ENCODE data around the gene MAOB.
"Not testable (repeated sequence)": the region's sequence is repeated elsewhere in the genome, so short reads cannot be mapped to it uniquely, and the experiment has no call there.

Gene MAOB

GRCh38 chrX:43882294-43882681 is at the start of gene MAOB:
Gene MAOB, minus strand, starts transcription at chrX:43882450. Its CDS starts 151 bp downstream, at chrX:43882299.
- peak; percentile 30 for DNase-seq

DNA sequence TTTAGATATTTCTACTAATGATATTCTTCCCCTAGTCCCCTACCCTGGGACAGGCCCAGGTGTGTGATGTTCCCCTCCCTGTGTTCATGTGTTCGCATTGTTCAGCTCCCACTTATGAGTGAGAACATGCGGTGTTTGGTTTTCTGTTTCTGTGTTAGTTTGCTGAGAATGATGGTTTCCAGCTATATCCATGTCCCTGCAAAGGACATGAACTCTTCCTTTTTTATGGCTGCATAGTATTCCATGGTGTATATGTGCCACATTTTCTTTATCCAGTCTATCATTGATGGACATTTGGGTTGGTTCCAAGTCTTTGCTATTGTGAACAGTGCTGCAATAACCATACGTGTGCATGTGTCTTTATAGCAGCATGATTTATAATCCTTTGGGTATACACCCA is 39.8 kb upstream of the MAOB start:
- not testable (repeated sequence) for DNase-seq

DNA sequence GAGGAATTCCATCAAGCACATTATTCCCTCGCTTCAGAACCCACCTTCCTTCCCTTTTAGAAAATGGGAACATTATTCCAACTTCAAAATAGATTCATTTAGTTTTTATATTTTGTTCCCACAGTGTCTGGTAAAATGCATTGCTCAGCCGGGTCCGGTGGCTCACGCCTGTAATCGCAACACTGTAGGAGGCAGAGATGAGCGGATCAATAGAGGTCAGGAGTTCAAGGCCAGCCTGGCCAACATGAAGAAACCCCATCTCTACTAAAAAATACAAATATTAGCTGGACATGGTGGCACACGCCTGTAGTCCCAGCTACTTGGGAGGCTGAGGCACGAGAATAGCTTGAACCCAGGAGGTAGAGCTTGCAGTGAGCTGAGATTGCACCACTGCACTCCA is 28.5 kb upstream of the MAOB start:
- DNase-seq, result not testable (repeated sequence)

DNA sequence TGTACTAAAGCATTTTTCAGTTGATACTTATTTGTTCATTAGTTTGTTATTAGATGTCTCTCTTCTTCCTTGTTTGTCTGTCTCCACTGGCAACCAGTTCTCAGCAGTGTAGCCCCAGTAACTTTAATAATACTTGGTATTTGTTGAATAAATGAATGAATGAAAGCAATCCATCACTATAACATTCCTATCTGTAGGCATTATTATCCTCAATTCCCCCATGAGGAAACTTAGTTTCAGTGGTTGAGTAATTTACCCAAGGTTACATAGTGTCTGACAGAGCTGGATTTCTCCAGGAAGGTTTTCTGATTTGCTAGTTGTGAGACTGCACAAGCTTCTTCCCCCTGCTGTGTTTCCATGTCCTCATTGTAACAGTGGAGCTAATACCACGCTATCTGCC is 27.8 kb upstream of the MAOB start:
- DNase-seq, result no peak

- no peak for DNase-seq
Measured at GRCh38 chrX:43909141-43909540, 26.9 kb upstream of the MAOB start.

DNA sequence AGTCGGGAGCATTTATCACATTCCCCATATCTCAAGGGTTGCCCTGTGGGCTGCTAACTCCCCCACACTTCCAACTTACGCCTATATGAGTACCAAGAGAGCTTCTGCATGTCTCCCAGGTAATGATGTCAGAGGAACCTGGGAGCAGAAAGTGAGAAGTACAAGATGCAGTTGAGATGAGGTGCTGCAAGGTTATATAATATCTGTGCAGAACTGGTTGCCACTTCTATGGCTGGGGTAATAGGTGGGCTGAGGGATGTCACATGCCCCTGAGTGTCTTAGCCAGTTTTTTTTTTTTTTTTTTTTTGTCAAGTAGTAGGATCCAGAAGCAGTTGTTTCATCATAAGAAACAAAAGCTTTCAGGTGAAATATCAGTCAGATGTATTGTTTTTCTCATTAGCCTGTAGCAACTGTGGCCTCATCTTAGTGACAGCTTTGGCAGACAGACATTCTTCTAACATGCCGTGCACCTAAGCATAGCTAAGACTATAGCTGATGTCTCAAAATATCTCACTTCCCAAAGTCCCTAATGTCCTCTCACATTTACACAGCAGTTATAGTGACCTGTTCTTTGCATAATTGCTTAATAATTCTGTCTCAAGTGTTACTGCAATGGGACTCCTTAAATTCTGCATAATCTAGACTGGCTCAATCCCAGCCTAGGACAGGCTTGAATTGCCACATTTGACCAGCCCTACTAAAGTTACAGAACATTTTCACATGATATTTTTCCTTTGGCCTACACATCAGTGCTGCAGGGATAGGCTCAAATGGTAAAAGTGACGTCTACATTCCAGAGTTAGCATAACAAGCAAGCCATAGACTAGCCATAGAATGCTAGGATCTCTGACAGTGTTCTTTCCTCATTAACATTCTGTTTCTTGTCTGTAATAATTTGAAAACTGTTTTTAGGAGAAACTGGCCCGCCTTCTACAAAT is 17.9 kb upstream of the MAOB start:
- DNase-seq, result no peak

- no peak for DNase-seq
Measured at GRCh38 chrX:43898406-43899035, 16.3 kb upstream of the MAOB start.

GRCh38 chrX:43897290-43897689 is 15.0 kb upstream of the MAOB start:
- DNase-seq, result no peak

DNA sequence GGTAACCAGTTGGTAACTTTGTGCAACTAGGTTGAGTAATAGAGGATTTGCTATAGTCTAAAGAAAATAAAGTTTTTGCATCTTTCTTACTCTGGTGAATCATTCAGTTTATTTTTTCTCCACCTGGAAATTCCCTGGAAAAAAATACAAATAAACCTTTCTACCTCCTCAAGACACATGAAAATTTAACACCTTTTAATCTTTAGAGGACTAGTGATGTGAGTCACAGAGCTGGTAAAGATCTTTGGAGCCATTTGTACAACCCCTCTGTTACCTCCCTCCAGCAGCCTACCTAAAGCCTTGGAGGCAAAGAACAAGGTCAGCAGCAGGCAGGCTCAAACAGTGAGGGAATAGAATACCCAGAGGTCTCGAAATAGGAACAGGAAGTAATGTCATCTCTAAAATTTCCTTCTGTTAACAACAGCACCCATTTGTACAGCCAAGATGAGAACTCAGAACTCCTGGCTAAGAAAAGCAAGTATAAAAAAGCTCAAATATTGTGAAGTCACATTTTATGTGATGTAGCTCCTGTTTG is 10.2 kb upstream of the MAOB start:
- DNase-seq, result no peak

DNA sequence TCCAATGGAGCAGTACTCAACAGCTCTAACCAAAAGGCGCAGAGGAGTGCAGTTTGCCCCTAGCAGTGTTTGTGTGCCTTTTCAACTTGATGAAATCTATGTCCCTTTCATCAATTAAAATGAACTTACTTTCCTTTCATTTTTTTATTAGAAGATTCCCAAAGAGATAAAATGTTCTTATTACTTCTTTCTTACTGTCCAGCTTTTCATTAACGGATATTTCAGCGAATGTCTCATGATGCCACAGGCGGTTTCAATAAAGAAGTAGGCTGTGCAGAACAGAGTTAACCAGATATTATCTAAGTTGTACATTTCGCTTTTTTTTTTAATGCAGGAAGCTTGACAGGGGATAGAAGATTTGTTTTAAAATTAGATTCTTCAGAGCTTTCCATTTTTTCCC is 3.4 kb upstream of the MAOB start:
- no peak for DNase-seq

DNA sequence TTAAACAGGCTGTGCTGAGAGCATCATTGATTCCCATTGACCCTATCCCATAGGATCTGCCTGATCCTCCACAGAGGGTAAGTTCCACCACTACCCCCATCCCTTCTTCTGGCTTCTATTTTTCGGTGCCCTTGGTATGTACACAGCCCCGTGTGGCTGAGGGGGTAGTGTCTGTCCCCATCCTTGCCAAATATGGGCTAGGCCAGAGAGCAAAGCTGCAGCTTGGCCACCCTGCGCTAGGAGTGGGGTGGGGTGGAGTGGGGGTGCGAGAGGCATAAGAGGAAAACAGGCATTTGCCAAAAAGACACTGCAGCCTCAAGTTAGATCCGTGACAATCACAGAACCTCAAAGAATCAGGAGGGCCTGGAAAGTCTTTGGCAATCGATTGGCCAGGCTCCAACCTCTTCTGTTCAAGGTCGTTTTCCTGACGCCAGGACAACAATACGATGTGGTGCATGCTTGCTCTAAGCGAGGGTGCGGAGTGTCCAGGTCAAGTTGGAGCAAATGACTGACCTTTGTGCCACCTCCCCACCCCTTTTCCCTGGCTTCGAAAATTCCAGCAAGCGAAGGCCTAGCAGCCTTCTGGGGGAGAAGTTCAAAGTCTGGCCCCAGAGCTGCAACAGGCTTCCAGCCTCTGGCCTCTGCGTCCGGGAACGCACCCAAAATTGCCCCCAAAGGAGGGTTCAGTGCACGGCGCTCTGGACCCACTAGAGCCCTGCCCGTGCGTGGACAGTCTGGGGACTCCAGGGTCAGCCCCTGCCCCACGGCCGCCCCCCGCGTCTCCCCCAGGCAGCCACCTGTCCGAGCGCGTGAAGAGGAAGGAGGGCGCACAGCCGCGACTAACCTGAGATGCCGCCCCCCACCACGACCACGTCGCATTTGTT is 598 bp downstream of the MAOB start:
- DNase-seq, result no peak

GRCh38 chrX:43880425-43880824 is 1.8 kb downstream of the MAOB start:
- DNase-seq, result no peak

GRCh38 chrX:43878906-43879526 is 3.2 kb downstream of the MAOB start:
- DNase-seq, result no peak

- DNase-seq, result peak; percentile 1
Measured at GRCh38 chrX:43876680-43877079, 5.6 kb downstream of the MAOB start.

GRCh38 chrX:43870758-43871419 is 11.4 kb downstream of the MAOB start:
- no peak for DNase-seq

- DNase-seq, result no peak
Measured at GRCh38 chrX:43870011-43870410, 12.2 kb downstream of the MAOB start.

GRCh38 chrX:43868791-43869190 is 13.5 kb downstream of the MAOB start:
- DNase-seq, result no peak

GRCh38 chrX:43866423-43866822 is 15.8 kb downstream of the MAOB start:
- DNase-seq, result no peak

- DNase-seq, result no peak
Measured at GRCh38 chrX:43865791-43866190, 16.5 kb downstream of the MAOB start.

- no peak for DNase-seq
Measured at GRCh38 chrX:43862434-43862833, 19.8 kb downstream of the MAOB start.

DNA sequence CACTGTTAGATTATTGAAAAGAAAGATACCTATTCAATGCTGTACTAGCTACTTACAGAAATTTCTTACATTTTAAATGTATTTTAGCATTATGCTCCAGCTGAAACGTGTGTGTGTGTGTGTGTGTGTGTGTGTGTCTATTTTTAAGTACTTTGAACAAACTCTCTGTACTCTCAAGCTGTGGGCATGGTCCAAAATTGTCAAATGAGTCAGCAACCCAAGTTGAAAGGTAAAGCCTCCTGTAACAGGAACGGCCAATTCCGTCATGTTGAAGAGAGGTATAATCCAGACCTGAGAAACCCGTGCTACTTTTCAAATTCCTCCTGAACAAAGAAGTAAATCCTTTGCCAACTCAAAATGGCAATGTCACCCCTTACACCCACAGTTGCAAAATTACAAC is 20.5 kb downstream of the MAOB start:
- no peak for DNase-seq
